Uterus (tissue), 4 donors: ENCODE measurements around the gene TMPRSS6. TPM values are rescaled to one million over a fixed set of nuclear protein-coding genes. Genes with fewer than 3 reads are reported as not detected.

Experiments used
- DNase-seq, 2 donors: peaks; one replicate each; pipeline ENCODE4 v3.0.0-alpha.2; 2019 to 2020
- H3K27ac ChIP-seq, 2 donors: fragments of 200-600 bp; sonication (generic); 1 replicate in 1 of 2; 2 replicates in 1 of 2; pipeline ENCODE4 v1.5.1; 2016 to 2018
- H3K27me3 ChIP-seq, 2 donors: fragments of 200-600 bp; sonication (generic); one replicate each; pipeline ENCODE4 v1.5.1; 2018 to 2019; ENCODE audit warnings: control low read depth in 1 of 2
- H3K36me3 ChIP-seq, 2 donors: fragments of 200-600 bp; sonication (generic); one replicate each; pipeline ENCODE4 v1.5.1; 2019; ENCODE audit warnings: control low read depth in 1 of 2
- H3K4me1 ChIP-seq, 2 donors: fragments of 200-600 bp; sonication (generic); one replicate each; pipeline ENCODE4 v1.5.1; 2018 to 2019; ENCODE audit warnings: control low read depth in 1 of 2
- H3K4me3 ChIP-seq, 2 donors: fragments of 200-600 bp; sonication (generic); 1 replicate in 1 of 2; 2 replicates in 1 of 2; pipeline ENCODE4 v1.5.1; 2018 to 2019; ENCODE audit warnings: mild to moderate bottlenecking in 1 of 2
- H3K9me3 ChIP-seq, 2 donors: fragments of 200-600 bp; sonication (generic); one replicate each; pipeline ENCODE4 v1.5.1; 2019; ENCODE audit warnings: control low read depth in 1 of 2
- CTCF ChIP-seq, 4 experiments: fragments of 200-600 bp in 2 of 4; fragments of 450-650 bp in 2 of 4; sonication (generic) in 2 of 4; IDR thresholded peaks; one replicate each; pipeline ENCODE4 v1.5.1; 2016 to 2019; ENCODE audit warnings: antibody characterized with exemption in 4 of 4, mild to moderate bottlenecking in 2 of 4, moderate library complexity in 1 of 4
- POLR2A ChIP-seq, 2 donors: fragments of 450-650 bp; IDR thresholded peaks; one replicate each; pipeline ENCODE4 v1.6.1; 2016; ENCODE audit warnings: antibody characterized with exemption in 2 of 2, mild to moderate bottlenecking in 1 of 2, moderate library complexity in 1 of 2
- intact Hi-C: fragments of 100-400 bp; cut with DNase I; formaldehyde crosslinking; loops from one replicate; pipeline ENCODE4 v1.15.1; 2023; ENCODE audit warnings: low total_unique reads
- total RNA-seq, 4 donors: library from RNA; depleted of rRNA in 3 of 4; stranded (reverse); fragments of >200 nt in 3 of 4; gene quantifications; one replicate each; pipeline versions ENCODE4 v1.1.0 to v1.2.4, GENCODE V29; 2014 to 2023
- donor health status: DM: yes; HTN: yes; CAD: no.

The TMPRSS6 gene
- total RNA-seq, 4 donors from 2014 or later = not detected

- H3K4me3 ChIP-seq = no peak overlapping the region
- no peak overlapping the region for H3K27ac ChIP-seq
- DNase-seq = peak; percentile 59 to 64
- H3K4me1 ChIP-seq = no peaks in the 10 kb centered on the region
- intact Hi-C loops = no loop called here
- H3K36me3 ChIP-seq = no peaks in the 10 kb centered on the region
- TF ChIP-seq POLR2A (IDR thresholded peaks at IDR 0.05) (no peak), CTCF (IDR thresholded peaks at IDR 0.05) (no peak)
- H3K27me3 ChIP-seq = no peaks in the 10 kb centered on the region
- H3K9me3 ChIP-seq = no peaks in the 10 kb centered on the region
These were observed 76.7 kb downstream of the TMPRSS6 start for GRCh38 chr22:37032535-37033460.

GRCh38 chr22:37032134-37032534 lies 77.4 kb downstream of the TMPRSS6 start:
- intact Hi-C loops = no loop called here
- no peak for DNase-seq
- H3K4me3 ChIP-seq = no peak overlapping the region
- no peaks in the 10 kb centered on the region for H3K9me3 ChIP-seq
- H3K27me3 ChIP-seq = no peaks in the 10 kb centered on the region
- no peaks in the 10 kb centered on the region for H3K4me1 ChIP-seq
- no peaks in the 10 kb centered on the region for H3K36me3 ChIP-seq
- no peak overlapping the region for H3K27ac ChIP-seq
- no peak for TF ChIP-seq POLR2A (IDR thresholded peaks at IDR 0.05)
- no peak for TF ChIP-seq CTCF (IDR thresholded peaks at IDR 0.05)

GRCh38 chr22:37030560-37031281 lies 78.8 kb downstream of the TMPRSS6 start:
- Histone ChIP-seq H3K27me3 (no peaks in the 10 kb centered on the region), H3K36me3 (no peaks in the 10 kb centered on the region), H3K4me3 (no peak overlapping the region), H3K4me1 (no peaks in the 10 kb centered on the region), H3K27ac (no peak overlapping the region), H3K9me3 (no peaks in the 10 kb centered on the region)
- no peak for DNase-seq
- no peak for TF ChIP-seq CTCF (IDR thresholded peaks at IDR 0.05)
- TF ChIP-seq POLR2A (IDR thresholded peaks at IDR 0.05) = no peak
- intact Hi-C loops = no loop called here

GRCh38 chr22:37028692-37029674 lies 80.5 kb downstream of the TMPRSS6 start:
- no peak for DNase-seq
- Histone ChIP-seq H3K4me1 (no peaks in the 10 kb centered on the region), H3K27ac (no peak overlapping the region), H3K9me3 (no peaks in the 10 kb centered on the region), H3K27me3 (no peaks in the 10 kb centered on the region), H3K36me3 (no peaks in the 10 kb centered on the region), H3K4me3 (no peak overlapping the region)
- intact Hi-C loops = no loop called here
- TF ChIP-seq POLR2A (IDR thresholded peaks at IDR 0.05) (no peak), CTCF (IDR thresholded peaks at IDR 0.05) (no peak)
